Breast epithelium (tissue), 4 donors: ENCODE data around the gene RPL5. TPM values are rescaled to one million over a fixed set of nuclear protein-coding genes. Genes with fewer than 3 reads are reported as not detected.
A peak's percentile ranks its signal among the peaks of the same experiment; 100 is the strongest.

Experiments used
- DNase-seq, 2 donors: peaks; one replicate each; pipeline ENCODE4 v3.0.0-alpha.2; 2019; ENCODE audit warnings: low spot score in 2 of 2
- H3K27ac ChIP-seq, 2 donors: fragments of 200-600 bp; sonication (generic) in 1 of 2; one replicate each; pipeline ENCODE4 v1.5.1; 2016 to 2019; ENCODE audit warnings: mild to moderate bottlenecking in 1 of 2
- H3K27me3 ChIP-seq, 2 donors: fragments of 200-600 bp; sonication (generic) in 1 of 2; one replicate each; pipeline versions ENCODE4 v1.5.1 to v1.6.0; 2017 to 2019; ENCODE audit warnings: control low read depth in 1 of 2, mild to moderate bottlenecking in 1 of 2
- H3K36me3 ChIP-seq: fragments of 200-600 bp; one replicate; pipeline ENCODE4 v1.5.1; 2019
- H3K4me1 ChIP-seq, 2 donors: fragments of 200-600 bp; sonication (generic); one replicate each; pipeline ENCODE4 v1.5.1; 2016 to 2019; ENCODE audit warnings: control low read depth in 1 of 2
- H3K4me3 ChIP-seq, 3 donors: fragments of 200-600 bp; sonication (generic); 1 replicate in 2 of 3; 2 replicates in 1 of 3; pipeline ENCODE4 v1.5.1; 2016 to 2019; ENCODE audit warnings: mild to moderate bottlenecking in 3 of 3, moderate library complexity in 2 of 3
- H3K9me3 ChIP-seq, 2 donors: fragments of 200-600 bp; sonication (generic) in 1 of 2; one replicate each; pipeline ENCODE4 v1.5.1; 2016 to 2019; ENCODE audit warnings: control low read depth in 1 of 2
- CTCF ChIP-seq, 3 donors: fragments of 450-650 bp; IDR thresholded peaks; one replicate each; pipeline ENCODE4 v1.5.1; 2016 to 2017; ENCODE audit warnings: antibody characterized with exemption in 3 of 3, mild to moderate bottlenecking in 3 of 3, moderate library complexity in 3 of 3
- POLR2A ChIP-seq: fragments of 450-650 bp; IDR thresholded peaks from one replicate; pipeline ENCODE4 v1.6.1; 2016; ENCODE audit warnings: antibody characterized with exemption, mild to moderate bottlenecking, moderate library complexity
- POLR2AphosphoS5 ChIP-seq, 3 donors: sonication (generic); formaldehyde crosslinking; IDR thresholded peaks; one replicate each; pipeline ENCODE4 v1.6.1; 2017; ENCODE audit warnings: antibody characterized with exemption in 3 of 3
- intact Hi-C: fragments of 100-400 bp; cut with DNase I; formaldehyde crosslinking; loops from one replicate; pipeline ENCODE4 v1.15.1; 2023; ENCODE audit warnings: low total_unique reads
- total RNA-seq, 3 donors: library from RNA; depleted of rRNA; stranded (reverse); fragments of >200 nt; gene quantifications; one replicate each; pipeline ENCODE4 v1.1.0, GENCODE V29; 2016

The RPL5 gene
- total RNA-seq, 3 donors from 2014 or later: 1,682 to 2,363 (median 2,105) TPM

- H3K4me1 ChIP-seq: peaks cover 0 to 20% of the 10 kb centered on the region in 2 donors
- TF ChIP-seq POLR2AphosphoS5 (IDR thresholded peaks at IDR 0.05) (no peak), CTCF (IDR thresholded peaks at IDR 0.05) (no peak), POLR2A (no peak)
- H3K27ac ChIP-seq: peak overlapping the region; percentile 21 to 97
Measured at GRCh38 chr1:92833840-92834239, 2.0 kb downstream of the RPL5 start.

GRCh38 chr1:92834617-92835016 is 2.8 kb downstream of the RPL5 start:
- Histone ChIP-seq H3K27me3 (no peaks in the 10 kb centered on the region), H3K36me3 (no peaks in the 10 kb centered on the region), H3K4me1 (peaks cover 0 to 20% of the 10 kb centered on the region in 2 donors), H3K9me3 (no peaks in the 10 kb centered on the region), H3K4me3 (peak overlapping the region in 1 of 3 donors; percentile 82), H3K27ac (peak overlapping the region in 1 of 2 donors; percentile 21)
- DNase-seq: no peak
- no peak for TF ChIP-seq CTCF (IDR thresholded peaks at IDR 0.05)
- intact Hi-C loops: no loop called here

More at GRCh38 chr1:92833840-92834239, 2.0 kb downstream of the RPL5 start:
- H3K9me3 ChIP-seq: no peaks in the 10 kb centered on the region
- no peaks in the 10 kb centered on the region for H3K27me3 ChIP-seq
- DNase-seq: no peak
- H3K4me3 ChIP-seq: peak overlapping the region in 2 of 3 donors; percentile 82 to 90
- intact Hi-C loops: no loop called here
- no peaks in the 10 kb centered on the region for H3K36me3 ChIP-seq

- TF ChIP-seq CTCF (IDR thresholded peaks at IDR 0.05) (no peak), POLR2A (no peak), POLR2AphosphoS5 (IDR thresholded peaks at IDR 0.05) (no peak)
- H3K4me3 ChIP-seq: no peak overlapping the region
- no peaks in the 10 kb centered on the region for H3K27me3 ChIP-seq
- no peak overlapping the region for H3K27ac ChIP-seq
- no peak for DNase-seq
- H3K36me3 ChIP-seq: no peaks in the 10 kb centered on the region
- H3K4me1 ChIP-seq: peaks cover 0 to 20% of the 10 kb centered on the region in 2 donors
- no peaks in the 10 kb centered on the region for H3K9me3 ChIP-seq
- intact Hi-C loops: no loop called here
Measured at GRCh38 chr1:92837062-92837461, 5.2 kb downstream of the RPL5 start.

- TF ChIP-seq POLR2A: no peak
- no peak for TF ChIP-seq POLR2AphosphoS5 (IDR thresholded peaks at IDR 0.05)
- no peak for TF ChIP-seq CTCF (IDR thresholded peaks at IDR 0.05)
- H3K4me1 ChIP-seq: peaks cover 0 to 18% of the 10 kb centered on the region in 2 donors
- peaks cover 4% of the 10 kb centered on the region for H3K36me3 ChIP-seq
- no peak for DNase-seq
- H3K9me3 ChIP-seq: no peaks in the 10 kb centered on the region
- H3K27ac ChIP-seq: no peak overlapping the region
- intact Hi-C loops: no loop called here
- H3K27me3 ChIP-seq: no peaks in the 10 kb centered on the region
- H3K4me3 ChIP-seq: no peak overlapping the region
Measured at GRCh38 chr1:92838519-92838918, 6.7 kb downstream of the RPL5 start.

GRCh38 chr1:92839442-92839841 is 7.6 kb downstream of the RPL5 start:
- no peak for TF ChIP-seq POLR2A
- TF ChIP-seq POLR2AphosphoS5 (IDR thresholded peaks at IDR 0.05): no peak
- TF ChIP-seq CTCF (IDR thresholded peaks at IDR 0.05): no peak
- Histone ChIP-seq H3K4me1 (peaks cover 0 to 11% of the 10 kb centered on the region in 2 donors), H3K4me3 (no peak overlapping the region), H3K27ac (no peak overlapping the region), H3K9me3 (no peaks in the 10 kb centered on the region), H3K36me3 (peaks cover 10% of the 10 kb centered on the region), H3K27me3 (no peaks in the 10 kb centered on the region)
- intact Hi-C loops: no loop called here
- no peak for DNase-seq
